T-helper 9 cell (primary cell): ENCODE results near the gene KIF16B.

Source experiments
- DNase-seq: peaks from one replicate; pipeline ENCODE4 v3.0.0-alpha.2; 2020

Gene KIF16B

DNA sequence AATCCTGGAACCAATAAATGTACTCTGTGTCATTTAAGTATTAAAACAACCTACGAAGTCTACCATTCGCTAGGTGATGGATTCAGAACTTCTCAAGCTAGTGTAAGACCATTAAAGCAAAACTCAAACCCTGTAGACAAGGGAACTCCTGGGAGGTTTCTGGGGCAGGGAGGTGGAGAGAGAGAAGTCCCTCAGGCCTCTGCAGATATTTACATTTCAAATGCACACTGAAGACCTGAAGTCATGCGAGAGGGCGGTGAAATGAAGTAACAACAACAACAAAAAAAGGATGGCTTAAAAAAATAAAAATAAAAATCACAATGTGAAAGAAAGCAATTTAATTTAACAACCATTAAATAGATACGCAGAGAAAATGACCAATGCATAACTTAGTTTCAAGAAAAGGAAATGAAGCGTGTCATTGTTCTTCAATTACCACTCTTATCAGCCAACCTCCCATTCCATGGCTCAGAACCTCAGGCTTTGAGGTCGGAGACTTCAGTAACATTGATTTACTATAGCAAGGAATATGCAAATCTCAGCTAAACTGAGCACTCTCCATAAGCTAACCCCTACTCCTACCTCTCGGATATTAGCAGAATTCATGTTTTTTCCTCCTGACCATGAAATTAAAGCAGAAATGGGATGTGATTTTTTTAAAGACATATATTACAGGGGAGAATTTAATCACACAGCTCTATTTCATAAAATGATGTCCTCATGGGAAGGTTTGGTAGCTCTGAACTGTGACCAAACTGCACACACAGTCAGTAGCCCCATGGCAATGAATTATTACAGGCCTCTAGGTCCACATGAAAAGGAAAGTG, 140.6 kb downstream of the KIF16B start:
- no peak for DNase-seq

DNA sequence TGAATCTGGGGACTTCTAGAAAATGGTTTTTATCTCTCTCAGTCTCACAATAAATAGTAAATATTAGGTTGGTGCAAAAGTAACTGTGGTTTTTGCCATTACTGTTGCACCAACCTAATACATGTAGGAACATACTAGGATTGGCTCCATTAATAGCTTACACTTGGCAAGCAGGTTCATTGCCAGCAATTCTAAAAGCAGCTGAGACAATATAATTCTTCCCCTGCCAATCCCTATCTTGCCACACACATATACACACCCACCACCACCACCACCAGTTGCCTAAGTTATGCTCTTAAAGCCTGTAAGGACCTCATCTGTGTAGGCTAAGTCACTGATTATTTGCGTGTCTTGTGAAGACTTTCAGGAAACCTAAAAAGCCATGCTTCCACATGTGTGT, 145.1 kb downstream of the KIF16B start:
- no peak for DNase-seq

DNA sequence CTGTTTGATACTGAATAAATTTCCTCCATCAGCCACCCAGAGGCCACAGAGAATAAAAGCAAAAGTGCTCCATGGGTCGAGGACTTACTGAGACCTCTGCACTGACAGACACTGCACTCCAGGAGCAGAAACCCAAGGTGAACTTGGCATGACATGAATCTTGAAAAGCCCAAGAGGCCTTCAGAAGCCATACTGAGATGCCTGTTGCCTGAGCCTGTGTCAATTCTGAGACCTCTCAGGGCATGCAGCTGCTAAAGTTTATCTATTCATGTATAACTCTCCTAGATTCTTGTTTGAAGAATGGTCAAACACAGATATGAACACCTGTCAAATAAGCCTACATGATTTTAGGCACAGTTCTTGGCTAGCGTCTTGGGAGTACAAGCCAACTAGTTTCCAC, 145.7 kb downstream of the KIF16B start:
- DNase-seq, result no peak

DNA sequence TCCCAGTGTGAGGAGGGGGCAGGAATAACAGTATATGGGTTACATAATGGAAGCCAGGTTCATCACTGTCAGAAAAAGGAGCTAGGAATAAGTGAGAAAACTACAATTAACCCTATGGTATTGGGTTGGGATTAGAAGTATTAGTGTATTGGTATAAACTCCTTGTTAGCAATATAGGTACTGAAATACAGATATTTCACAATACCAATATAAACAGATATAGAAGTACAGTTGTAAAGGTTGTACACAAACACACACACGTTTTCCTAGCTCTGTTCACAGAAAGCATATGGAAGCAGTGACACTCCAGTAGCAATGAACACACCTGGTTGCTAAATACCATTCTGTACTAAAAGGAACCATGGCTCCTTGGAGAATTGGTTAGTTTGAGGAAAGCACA, 148.5 kb downstream of the KIF16B start:
- DNase-seq, result no peak

DNA sequence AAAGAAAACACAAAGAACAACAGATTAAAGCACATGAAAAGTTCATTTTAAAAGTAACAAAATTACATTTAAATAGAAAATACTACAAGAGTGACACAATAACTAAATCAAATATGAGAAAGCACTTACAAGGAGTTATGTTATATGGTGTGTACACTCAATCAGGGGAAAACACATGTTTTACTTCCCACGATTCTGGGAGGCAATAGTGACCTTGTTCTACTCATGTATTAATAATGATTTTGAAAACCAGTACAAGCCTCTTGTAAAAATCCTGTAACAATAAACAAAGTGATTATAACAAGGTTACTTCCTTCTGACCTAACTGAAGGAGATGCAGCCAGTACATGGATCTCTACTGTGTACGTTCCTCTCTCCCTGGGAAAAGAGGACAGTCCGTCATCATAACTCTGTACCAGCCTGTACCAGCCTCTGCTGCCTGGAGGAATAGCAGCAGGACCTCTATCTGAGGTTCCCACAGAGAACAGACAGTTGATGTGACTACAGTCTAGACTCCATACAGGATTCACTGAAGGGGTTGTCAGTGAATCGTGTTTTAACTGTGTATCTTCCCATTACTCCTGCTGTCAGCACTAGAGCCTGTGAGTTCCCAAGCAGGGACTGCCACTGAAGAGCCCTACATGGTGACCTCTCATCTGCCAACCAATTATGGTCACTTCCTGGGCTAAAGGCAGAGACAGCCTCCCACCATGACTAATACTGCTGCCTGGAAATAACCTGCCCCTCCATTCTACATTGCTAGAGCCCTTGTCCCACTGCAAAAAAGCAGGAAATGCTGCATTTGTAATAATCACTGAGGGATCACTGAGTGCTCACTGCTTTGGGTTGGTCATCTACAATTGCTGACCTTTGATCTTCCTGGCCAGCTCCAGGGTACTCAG, 149.7 kb downstream of the KIF16B start:
- DNase-seq, result no peak

DNA sequence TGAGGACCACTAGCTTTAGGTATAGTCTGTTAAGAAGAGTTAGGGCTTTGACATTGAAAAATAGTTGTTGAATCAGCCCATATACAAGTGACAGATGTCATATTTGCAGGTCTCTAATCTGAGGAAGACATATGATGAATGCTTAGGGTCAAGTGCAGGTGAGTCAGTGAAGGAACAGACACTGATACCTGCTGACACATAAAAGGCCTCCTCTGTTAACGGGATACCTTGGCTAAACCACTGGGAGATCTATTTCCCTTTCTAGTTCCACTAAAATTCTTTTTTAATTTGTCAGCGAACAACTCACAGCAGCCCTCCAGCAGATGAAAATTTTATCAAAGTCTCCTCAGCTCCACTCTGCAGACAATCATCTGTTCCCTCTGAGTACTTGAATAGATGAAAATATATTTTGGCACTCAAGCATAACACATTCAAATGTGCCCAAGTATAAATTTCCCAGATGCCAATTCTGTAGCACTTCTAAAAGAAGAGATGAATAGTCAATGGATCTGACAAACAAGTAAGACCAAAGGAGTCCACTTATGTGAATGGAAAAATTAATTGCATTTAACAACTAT, 154.0 kb downstream of the KIF16B start:
- no peak for DNase-seq

DNA sequence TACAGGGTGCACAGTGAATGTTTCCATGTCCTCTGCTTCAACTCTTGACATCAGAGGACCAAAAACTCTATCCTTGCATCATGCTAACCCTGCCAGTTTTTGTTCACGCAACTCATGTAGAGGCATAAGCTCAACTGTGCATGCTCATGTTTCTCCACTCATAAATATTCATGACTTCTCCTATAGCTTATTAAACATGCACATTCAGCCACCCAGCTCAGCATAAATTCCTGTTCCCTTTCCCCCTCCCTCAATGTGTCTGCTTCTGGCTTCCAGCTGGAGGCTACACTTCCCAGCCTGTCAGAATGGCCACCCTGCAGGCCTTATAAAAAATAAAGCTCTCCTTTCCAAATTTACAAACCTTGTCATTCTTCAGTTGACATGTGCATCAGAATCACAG, 154.6 kb downstream of the KIF16B start:
- DNase-seq, result no peak

DNA sequence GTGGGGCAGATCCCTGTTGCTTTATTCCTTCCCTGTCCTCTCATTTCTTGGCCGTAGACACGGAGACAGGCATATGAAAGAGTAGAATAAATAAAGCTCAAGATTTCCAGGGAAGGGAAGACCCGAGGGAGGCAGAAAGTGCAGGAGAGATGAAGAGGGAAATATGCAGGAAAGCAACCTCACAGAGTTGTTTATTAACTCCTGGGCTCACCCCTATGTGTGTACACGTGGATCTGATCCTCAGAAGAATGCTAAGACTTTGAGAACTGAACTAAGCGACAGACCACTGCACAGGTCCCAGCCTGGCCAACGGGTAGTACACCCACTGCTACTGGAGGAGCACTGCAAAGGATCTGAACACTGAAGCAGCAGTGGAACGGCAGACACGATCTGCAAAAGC, 156.2 kb downstream of the KIF16B start:
- no peak for DNase-seq

DNA sequence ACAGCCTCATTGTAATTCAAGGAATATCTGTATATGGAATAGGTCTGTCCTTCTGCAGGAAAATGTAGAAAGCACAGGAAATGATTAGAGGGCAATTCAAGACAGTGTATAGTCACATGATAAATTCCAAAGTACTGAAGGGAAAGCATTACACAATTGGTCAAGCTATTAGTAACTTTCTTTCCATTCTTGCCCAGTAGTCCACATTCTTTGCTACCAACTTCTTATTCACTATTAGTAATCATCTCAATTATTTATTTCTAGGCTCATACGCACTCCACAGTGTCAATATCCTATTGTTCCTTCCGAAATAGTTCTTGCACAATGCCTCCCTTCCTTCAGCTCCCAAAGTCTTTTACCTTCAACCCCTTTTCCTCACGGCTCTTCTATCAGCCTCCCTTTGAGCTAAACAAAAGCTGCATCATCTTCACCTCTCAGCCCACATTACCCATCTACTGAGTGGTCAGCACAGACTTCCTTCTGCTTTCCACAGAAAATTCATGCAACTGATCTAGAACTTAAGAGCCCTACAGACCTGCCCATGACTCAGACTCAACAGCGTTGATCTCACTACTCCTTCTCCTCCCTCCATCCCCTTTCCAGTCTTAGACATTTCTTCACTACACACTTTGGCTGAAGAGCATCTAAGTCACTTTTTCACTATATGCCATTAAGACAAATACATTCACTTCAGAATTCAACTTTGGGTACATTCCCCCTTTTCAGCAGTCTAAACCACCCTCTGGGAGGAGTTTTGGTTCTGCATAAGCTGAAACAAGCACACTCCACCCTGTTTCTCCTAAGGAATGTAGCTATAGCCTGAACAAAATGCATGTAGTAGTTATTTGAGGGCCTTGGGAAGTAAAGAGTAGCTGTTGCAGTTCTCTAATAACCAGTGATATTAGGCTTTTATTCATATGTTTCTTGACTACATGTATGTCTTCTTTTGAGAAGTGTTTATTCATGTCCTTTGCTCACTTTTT, 157.9 kb downstream of the KIF16B start:
- DNase-seq, result no peak

DNA sequence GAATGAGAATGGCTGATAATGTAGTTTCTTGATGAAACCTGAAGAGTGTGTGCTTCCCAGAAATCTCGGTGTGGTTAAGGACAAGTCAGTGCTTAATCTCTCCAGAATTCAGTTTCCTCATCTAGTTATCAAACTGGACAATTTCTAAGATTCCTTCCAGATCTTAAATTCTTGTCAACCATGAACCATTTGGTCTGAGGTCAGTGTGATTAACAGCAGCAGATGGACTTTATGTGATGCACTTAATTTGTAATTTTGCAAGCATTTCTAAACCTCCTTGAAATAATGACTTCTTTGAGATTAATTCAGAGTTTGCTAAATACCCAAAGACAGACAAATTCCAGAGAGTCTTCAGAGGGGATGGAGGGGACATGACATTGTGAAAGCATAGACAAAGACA, 160.3 kb downstream of the KIF16B start:
- DNase-seq, result no peak

DNA sequence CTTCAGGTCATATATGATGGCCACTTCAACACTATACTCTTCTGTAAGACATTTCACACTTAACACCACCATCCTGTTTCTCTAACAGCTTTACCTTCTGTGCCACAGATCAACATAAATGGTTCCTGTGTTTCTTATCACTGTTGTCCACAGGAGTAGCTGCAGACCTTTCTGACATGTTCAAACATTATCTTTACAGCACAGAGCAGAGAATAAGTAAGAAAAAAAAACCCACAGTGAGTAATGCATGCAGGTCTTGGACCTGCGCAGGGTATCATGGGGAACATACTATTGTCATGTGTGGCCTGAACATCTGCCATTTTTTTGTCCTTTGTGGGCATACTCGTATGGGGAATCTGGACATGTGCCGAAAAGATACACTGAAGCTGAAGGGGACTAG, 161.9 kb downstream of the KIF16B start:
- no peak for DNase-seq

DNA sequence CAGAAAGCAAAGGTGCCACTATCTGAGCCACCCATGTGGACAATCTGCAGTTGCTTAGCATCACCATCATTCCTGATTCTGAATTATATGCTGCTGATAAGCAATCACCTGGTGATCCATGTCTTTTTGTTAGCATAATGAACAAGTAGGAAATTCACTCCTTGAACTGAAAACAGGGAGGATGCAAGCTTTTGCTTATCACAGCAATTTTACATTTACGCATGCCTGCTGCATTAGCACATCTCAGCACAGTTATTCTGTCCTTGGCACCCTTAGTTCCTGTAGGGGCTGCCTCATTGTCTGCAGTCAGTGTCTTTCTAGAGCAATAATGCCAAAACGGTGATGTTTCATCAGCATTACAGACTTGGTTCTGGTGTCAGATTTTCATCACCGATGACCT, 162.6 kb downstream of the KIF16B start:
- DNase-seq, result no peak

DNA sequence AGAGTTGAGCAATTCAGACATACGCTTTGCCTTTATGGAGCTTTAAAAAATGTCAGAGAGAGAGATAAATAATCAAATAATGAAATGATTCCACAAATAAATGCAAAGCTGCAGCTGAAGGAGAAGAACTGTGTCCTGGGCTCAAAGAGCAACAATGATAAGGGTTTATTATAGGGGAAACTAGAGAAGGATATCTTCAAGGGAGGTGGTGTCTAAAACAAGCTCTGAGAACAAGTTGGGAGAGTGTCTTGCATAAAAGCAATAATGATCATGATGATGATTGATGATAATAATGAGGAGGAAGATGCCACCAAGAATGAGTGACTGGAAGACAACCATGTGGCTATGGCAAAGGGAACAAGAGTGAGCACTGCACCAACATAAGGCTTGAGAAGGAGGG, 164.3 kb downstream of the KIF16B start:
- DNase-seq, result no peak

DNA sequence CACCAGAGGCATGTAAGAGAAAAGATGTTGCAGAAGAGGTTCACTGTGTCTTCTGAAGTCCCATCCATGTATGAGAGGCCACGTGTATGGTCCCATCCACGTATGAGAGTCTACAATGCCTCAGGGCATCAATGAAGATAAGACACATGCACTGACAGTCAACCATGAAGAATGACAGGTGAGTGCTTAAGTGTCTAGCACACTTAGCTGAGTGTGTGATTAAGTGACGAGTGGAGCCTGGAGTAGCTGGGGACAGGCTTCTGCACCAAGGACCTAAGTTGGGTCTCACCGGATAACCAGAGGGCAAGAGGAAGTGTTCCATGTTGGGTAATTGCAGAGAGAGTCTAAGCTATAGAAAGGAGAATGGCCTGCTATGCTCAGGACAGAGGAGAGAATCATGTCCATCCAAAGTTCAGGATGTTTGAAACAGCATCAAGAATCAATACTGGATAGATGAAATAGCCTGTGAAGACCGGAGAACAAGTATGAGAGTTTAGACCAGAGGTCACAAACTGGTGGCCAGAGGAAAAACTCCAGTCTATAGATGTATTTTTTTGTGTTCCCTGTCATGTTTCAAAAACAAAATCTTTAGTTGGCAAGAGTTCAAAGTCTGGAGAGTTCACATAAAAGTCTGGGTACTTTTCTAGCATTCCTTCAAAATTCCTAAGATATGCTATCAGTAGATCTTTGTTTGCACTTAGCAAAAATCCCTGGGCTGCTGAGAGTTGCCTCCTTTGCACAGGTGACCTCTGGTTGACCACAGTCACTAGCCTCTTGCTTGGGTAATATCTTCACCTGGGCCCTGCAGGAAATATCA, 165.8 kb downstream of the KIF16B start:
- no peak for DNase-seq

DNA sequence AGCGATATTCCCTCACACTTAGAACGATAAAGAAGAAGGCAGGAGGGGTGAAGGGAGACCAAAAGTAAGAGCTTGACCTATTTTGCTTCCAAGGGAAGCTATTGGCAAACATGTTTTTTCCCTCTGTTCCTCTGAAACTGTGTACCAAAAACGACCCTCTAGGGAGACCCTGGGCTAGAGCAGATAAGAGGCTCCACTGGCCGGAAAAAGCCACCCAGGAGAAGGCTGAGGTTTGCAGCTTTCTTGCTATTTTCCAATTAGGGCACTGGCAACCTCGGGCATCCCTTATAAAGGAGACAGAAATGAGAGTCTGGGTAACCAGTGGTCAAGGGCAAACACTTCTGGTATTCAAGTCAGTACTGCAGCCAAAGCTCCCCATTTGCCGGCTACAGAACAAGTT, 168.0 kb downstream of the KIF16B start:
- DNase-seq, result no peak

DNA sequence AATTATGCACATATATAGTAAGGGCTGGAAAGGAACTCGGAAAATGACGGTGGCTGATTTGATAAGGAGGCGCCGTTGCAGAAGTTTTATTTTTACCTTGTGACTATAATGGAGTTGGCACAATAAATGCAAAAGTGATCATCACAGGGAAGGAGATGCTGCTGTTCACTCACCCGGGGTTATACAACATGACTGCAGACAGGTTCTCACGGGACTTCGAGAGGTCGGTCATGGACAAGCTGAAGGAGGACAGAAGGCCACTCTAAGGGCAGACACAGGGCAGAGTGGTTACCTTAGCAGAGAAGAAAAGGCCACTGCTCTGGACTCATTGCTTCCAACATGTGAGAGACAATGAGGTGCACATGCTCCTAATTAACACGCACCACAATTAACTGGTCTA, 168.6 kb downstream of the KIF16B start:
- no peak for DNase-seq

DNA sequence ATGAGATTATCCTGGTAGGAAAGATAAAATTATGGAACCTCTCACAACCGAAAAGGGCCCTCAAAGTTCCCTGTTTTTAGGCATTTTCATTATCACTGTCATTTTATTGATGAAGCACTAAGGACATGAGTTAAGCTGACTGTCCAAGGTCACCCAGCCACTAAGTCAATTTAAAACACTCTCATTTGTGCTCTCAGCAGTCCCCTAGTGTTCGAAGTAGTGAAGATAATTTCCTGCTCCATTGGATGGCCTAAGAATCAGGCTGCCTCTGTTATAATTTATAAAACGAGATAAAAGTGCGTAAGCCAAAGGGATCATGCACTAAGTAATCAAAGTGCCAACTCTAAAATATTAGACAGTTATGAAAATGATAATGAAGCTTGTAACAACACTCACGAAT, 169.1 kb downstream of the KIF16B start:
- no peak for DNase-seq

DNA sequence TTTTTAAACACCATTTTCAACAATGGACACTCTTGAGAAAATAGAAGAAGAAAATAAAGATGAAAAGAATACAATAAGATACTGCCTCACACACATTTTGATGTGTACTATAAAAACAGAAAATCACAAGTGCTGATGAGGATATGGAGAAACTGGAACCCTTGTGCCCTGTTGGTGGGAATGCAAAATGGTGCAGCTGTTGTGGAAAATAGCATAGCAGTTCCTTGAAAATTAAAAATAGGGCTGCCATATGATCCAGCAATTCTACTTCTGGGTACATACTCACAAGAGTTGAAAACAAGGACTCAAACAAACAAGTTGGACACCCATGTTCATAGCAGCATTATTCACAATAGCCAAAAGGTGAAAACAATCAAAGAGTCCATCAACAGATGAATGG, 173.0 kb downstream of the KIF16B start:
- DNase-seq, result no peak

DNA sequence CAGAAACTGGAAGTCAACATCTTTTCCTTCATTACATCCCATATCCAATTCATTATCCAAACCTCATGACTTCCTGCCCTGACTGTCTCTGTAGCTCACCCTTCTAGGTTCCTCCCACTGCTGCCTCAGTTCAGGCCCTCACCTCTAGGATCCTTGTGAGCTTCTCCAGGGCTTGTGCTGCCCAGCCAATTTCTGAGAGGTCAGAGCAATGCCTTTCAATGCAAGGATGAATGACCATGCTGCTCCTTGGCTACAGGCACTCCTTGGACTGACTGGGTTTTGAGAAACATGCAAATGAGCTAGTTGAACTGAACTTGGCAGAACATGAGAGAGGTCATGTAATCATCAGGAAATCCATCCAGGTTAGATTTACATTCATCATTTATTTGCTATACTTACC, 173.4 kb downstream of the KIF16B start:
- DNase-seq, result no peak

DNA sequence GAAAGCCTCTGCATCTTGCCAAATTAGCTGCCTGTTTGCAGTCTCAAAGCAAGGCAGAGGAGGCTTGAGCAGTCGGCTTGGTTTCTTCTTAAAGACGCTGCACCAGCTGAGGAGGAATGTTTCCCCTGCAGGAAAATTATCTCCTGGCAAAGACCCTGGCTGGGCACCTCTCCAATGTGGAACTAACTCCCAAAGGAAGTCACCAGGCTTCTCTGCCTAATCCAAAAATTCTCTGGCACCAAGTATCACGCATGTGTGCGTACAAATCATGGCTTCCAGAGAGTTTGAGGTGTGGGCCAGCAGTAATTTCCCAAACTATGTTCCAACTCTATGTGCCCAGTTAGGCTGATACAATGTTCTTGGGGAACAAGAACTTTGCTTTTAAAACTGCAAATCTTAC, 176.2 kb downstream of the KIF16B start:
- DNase-seq, result no peak

DNA sequence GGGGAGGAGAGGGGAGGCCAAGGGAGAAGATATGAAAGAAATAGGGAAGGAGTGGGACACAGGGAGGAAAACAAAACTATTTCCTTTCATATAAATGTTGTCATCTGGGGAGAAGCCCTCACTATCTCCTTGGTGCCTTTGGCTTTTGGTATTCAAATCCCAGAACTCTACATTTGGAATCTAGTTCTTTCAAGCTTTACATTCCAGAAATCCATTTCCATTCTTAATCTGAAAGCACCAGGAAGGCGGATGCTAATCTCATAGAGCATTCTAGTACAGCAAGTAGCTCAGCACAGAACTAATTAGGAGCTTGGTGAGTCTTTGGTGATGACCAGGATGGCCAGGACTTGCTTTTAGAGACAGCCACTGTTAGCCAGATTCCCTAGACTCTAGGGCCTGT, 177.9 kb downstream of the KIF16B start:
- no peak for DNase-seq

DNA sequence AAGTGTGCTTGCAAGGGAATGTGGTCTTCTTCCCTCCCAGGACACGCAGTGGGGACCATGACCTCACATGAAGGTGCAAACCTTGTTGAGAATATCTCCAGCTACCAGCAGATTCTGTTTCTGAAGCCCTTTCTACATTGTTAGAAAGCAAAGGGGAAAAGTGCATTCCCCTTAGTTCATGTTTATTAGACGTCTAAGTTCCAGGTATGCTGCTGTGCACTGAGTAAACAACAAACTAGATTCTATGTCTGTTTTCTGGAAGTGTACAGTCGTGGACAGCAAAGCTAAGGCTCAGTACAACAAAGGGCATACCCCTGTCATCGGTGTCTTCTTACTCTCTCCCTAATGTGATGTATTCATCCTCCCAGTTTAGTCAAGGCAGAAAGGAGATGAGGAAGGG, 178.5 kb downstream of the KIF16B start:
- DNase-seq, result no peak
